Measurements from ENCODE around the gene VCP. TPM values are rescaled to one million over a fixed set of nuclear protein-coding genes. Genes with fewer than 3 reads are reported as not detected.
"Not testable (repeated sequence)": the region's sequence is repeated elsewhere in the genome, so short reads cannot be mapped to it uniquely, and the experiment has no call there.

Gene VCP
- total RNA-seq, 2 donors from 2014 or later = 138 to 179 TPM

- DNase-seq (ENCODE audit: low spot score) = no peak
- intact Hi-C loops (cut with DNase I) = no loop called here
These were observed 30.3 kb downstream of the VCP start for GRCh38 chr9:35042081-35042604.

- intact Hi-C loops (cut with DNase I) = no loop called here
- peak; percentile 83 for DNase-seq (ENCODE audit: low spot score)
These were observed 36.3 kb downstream of the VCP start for GRCh38 chr9:35035851-35036701.

GRCh38 chr9:35033101-35033500 lies 39.3 kb downstream of the VCP start:
- DNase-seq (ENCODE audit: low spot score) = no peak
- intact Hi-C loops (cut with DNase I) = no loop called here

- intact Hi-C loops (cut with DNase I) = no loop called here
- no peak for DNase-seq (ENCODE audit: low spot score)
These were observed 42.6 kb downstream of the VCP start for GRCh38 chr9:35029852-35030251.

- intact Hi-C loops (cut with DNase I) = no loop called here
These were observed 43.2 kb downstream of the VCP start for GRCh38 chr9:35029241-35029640.

GRCh38 chr9:35028341-35028740 lies 44.1 kb downstream of the VCP start:
- DNase-seq (ENCODE audit: low spot score) = no peak
- intact Hi-C loops (cut with DNase I) = no loop called here

More at GRCh38 chr9:35029241-35029640, 43.2 kb downstream of the VCP start:
- no peak for DNase-seq (ENCODE audit: low spot score)

- no peak for DNase-seq (ENCODE audit: low spot score)
These were observed 44.6 kb downstream of the VCP start for GRCh38 chr9:35027860-35028259.

GRCh38 chr9:35027374-35027773 lies 45.1 kb downstream of the VCP start:
- no peak for DNase-seq (ENCODE audit: low spot score)
- intact Hi-C loops (cut with DNase I) = no loop called here

More at GRCh38 chr9:35027860-35028259, 44.6 kb downstream of the VCP start:
- intact Hi-C loops (cut with DNase I) = no loop called here

GRCh38 chr9:35026671-35027070 lies 45.8 kb downstream of the VCP start:
- intact Hi-C loops (cut with DNase I) = no loop called here
- no peak for DNase-seq (ENCODE audit: low spot score)

GRCh38 chr9:35023443-35023842 lies 49.0 kb downstream of the VCP start:
- DNase-seq (ENCODE audit: low spot score); intact Hi-C loops (cut with DNase I): not testable (repeated sequence)

GRCh38 chr9:35014517-35014916 lies 57.9 kb downstream of the VCP start:
- intact Hi-C loops (cut with DNase I) = no loop called here
- no peak for DNase-seq (ENCODE audit: low spot score)

GRCh38 chr9:35010351-35010958 lies 62.0 kb downstream of the VCP start:
- DNase-seq (ENCODE audit: low spot score) = no peak
- intact Hi-C loops (cut with DNase I) = no loop called here

Other genes starting within 250 kb of the VCP start
- gene PHF24, start 114.3 kb downstream of the VCP start, total RNA-seq = 1 to 10 TPM in 1 of 2 donors, under 1 TPM in 1; 0.93 to 1.0 TPM
- 10 to 100 TPM; 68.7 to 82.2 TPM for gene DNAJB5, start 82.9 kb downstream of the VCP start, total RNA-seq
- gene FANCG, start 7.3 kb upstream of the VCP start, total RNA-seq = 1 to 10 TPM; 8.0 to 8.9 TPM
- gene PIGO, start 24.0 kb upstream of the VCP start, total RNA-seq = 10 to 100 TPM; 11.8 to 15.3 TPM
- 10 to 100 TPM; 67.9 to 71.6 TPM for gene STOML2, start 30.5 kb upstream of the VCP start, total RNA-seq
- 10 to 100 TPM; 21.6 to 26.5 TPM for gene ATOSB, start 43.2 kb upstream of the VCP start, total RNA-seq
- gene UNC13B, start 89.4 kb upstream of the VCP start, total RNA-seq = 10 to 100 TPM; 27.3 to 29.1 TPM

Measured in posterior vena cava (tissue), 2 donors.